Measurements from ENCODE around the gene AFF2. TPM values are rescaled to one million over a fixed set of nuclear protein-coding genes. Genes with fewer than 3 reads are reported as not detected.

Gene AFF2
- total RNA-seq, 4 donors from 2014 or later = 0.09 to 2.5 (median 0.65) TPM

DNA sequence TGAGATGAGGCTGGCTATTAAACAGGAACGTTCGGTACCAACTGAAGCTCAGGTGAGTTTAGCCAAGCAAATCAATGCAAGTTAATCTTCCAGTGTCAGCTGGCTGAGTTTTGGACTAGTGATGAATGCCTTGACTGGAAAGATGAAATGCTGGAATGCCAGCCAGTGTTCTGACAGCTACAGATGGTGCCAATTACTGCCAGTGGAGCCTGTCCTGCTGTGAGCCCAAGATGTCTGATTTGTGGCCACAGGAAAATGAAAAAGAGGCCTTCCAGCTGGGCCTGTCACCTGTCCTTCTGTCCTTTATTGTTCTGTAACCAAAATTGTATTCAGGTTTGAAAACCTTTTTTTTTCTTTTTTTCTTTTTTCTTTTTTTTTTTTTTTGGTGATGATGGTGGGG lies 223.1 kb downstream of the AFF2 start:
- intact Hi-C loops (cut with DNase I) = no loop called here
- Histone ChIP-seq H3K4me1 (no peaks in the 10 kb centered on the region), H3K36me3 (no peaks in the 10 kb centered on the region), H3K27ac (no peak overlapping the region), H3K4me3 (no peak overlapping the region), H3K9me3 (no peaks in the 10 kb centered on the region), H3K27me3 (no peaks in the 10 kb centered on the region)
- 64 to 78% methylated on average over 2 of the region's 2 CpGs for WGBS, 2 donors
- TF ChIP-seq CTCF (IDR thresholded peaks at IDR 0.05) = no peak
- TF ChIP-seq POLR2A (IDR thresholded peaks at IDR 0.05) = no peak
- DNase-seq = no peak

DNA sequence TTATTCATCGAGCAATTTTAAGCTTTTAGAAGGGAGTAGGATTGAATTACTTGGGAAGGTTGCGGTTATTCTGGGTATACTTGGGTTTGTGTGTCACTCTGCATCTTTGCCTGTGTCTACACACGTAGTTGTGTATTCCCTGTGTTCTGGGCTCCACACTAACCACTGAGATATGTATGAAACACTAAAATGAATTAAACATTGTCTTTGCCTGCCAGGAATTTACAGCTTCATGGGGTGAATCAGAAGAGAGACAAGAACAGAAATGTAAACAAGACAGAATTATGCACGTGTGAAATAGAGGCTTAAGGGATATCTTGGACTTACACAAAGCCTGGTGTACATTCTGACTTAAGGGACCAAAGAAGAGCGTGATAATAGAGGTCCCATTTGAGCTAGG lies 228.5 kb downstream of the AFF2 start:
- intact Hi-C loops (cut with DNase I) = no loop called here
- DNase-seq = no peak
- Histone ChIP-seq H3K4me1 (no peaks in the 10 kb centered on the region), H3K9me3 (no peaks in the 10 kb centered on the region), H3K4me3 (no peak overlapping the region), H3K27ac (no peak overlapping the region), H3K27me3 (no peaks in the 10 kb centered on the region), H3K36me3 (no peaks in the 10 kb centered on the region)
- no peak for TF ChIP-seq POLR2A (IDR thresholded peaks at IDR 0.05)
- no peak for TF ChIP-seq CTCF (IDR thresholded peaks at IDR 0.05)
- WGBS, 2 donors = 46 to 63% methylated on average over 3 to 5 of the region's 5 CpGs

DNA sequence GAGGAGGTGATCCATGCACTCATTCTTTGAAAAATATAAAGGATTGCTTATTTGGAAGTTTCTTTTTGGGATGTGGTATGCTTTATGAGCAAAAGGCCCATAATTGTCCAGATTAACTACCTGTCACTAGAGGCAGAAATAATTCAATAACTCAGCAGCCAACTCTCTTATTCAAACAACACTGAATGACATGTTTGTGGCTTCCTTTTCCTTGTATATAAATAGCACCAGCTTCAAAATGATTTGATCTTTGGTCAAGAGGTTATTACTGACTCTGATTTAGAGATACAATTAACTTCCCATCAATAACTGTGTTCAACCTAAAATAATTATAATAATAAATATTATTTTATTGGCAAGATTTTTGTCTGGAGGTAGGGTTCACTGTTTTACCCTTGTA lies 232.3 kb downstream of the AFF2 start:
- no peak for DNase-seq
- no peaks in the 10 kb centered on the region for H3K9me3 ChIP-seq
- intact Hi-C loops (cut with DNase I) = no loop called here
- no peaks in the 10 kb centered on the region for H3K4me1 ChIP-seq
- H3K4me3 ChIP-seq = no peak overlapping the region
- no peaks in the 10 kb centered on the region for H3K27me3 ChIP-seq
- no peak for TF ChIP-seq CTCF (IDR thresholded peaks at IDR 0.05)
- TF ChIP-seq POLR2A (IDR thresholded peaks at IDR 0.05) = no peak
- H3K36me3 ChIP-seq = no peaks in the 10 kb centered on the region
- H3K27ac ChIP-seq = no peak overlapping the region

DNA sequence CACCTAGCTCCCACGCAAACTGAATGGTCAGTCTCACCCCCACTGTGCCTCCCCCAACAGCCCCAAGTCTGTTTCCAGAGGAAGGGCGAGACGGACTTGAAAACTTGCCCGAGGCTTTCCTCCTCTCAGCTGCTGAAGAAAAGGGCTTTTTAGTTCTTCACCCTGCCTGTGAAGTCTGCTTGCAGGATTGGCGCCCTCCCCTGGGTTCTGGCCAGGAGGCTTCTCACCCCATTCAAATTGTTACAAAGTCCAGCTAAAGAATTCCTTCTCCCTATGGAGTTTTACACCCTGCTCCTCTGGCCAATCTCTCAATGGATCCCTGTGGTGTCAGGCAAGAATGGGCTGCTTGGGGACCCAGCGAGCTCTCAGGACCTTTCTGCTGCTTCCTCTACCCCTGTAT lies 241.0 kb downstream of the AFF2 start:
- WGBS, 2 donors = 58% methylated on average over 5 of the region's 6 CpGs; no CpG with 5 or more reads in 1 of the 2 donors
- no peak for DNase-seq
- no peaks in the 10 kb centered on the region for H3K4me1 ChIP-seq
- TF ChIP-seq CTCF (IDR thresholded peaks at IDR 0.05) = no peak
- no peak for TF ChIP-seq POLR2A (IDR thresholded peaks at IDR 0.05)
- H3K27ac ChIP-seq = no peak overlapping the region
- intact Hi-C loops (cut with DNase I) = no loop called here
- H3K9me3 ChIP-seq = no peaks in the 10 kb centered on the region
- H3K27me3 ChIP-seq = no peaks in the 10 kb centered on the region
- no peak overlapping the region for H3K4me3 ChIP-seq
- H3K36me3 ChIP-seq = no peaks in the 10 kb centered on the region

DNA sequence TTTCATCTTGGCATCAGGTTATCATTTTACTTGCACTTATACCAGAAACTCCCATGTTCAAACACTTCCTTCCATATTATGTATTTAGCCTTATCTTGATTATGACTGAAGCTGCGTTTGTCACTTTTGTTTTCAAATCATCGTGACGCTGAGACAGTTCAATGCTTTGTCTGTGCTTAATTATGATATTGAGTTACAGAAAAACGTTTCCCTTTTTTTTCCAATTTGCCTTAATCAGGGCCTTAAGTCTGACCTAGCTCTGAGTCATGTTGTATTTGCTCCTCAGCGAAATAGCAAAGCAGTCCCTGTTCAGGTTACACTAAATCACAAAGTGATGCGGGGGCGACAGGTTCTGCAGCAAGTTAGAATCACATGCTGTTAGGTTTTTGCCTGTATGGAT lies 254.7 kb downstream of the AFF2 start:
- 56 to 67% methylated on average over 7 of the region's 7 CpGs for WGBS, 2 donors
- Histone ChIP-seq H3K36me3 (no peaks in the 10 kb centered on the region), H3K9me3 (no peaks in the 10 kb centered on the region), H3K4me1 (no peaks in the 10 kb centered on the region), H3K4me3 (no peak overlapping the region), H3K27me3 (no peaks in the 10 kb centered on the region), H3K27ac (no peak overlapping the region)
- no peak for DNase-seq
- intact Hi-C loops (cut with DNase I) = no loop called here
- TF ChIP-seq POLR2A (IDR thresholded peaks at IDR 0.05) = no peak

- Histone ChIP-seq H3K9me3 (no peaks in the 10 kb centered on the region), H3K4me3 (no peak overlapping the region), H3K36me3 (no peaks in the 10 kb centered on the region), H3K27ac (no peak overlapping the region), H3K27me3 (no peaks in the 10 kb centered on the region), H3K4me1 (no peaks in the 10 kb centered on the region)
- DNase-seq = no peak
- intact Hi-C loops (cut with DNase I) = no loop called here
- no peak for TF ChIP-seq POLR2A (IDR thresholded peaks at IDR 0.05)
- TF ChIP-seq CTCF (IDR thresholded peaks at IDR 0.05) = no peak
- 53 to 55% methylated on average over 2 of the region's 2 CpGs for WGBS, 2 donors
These were observed 263.5 kb downstream of the AFF2 start for GRCh38 chrX:148763896-148764295.

All from esophagus squamous epithelium (tissue), 5 donors.